ENCODE data around the gene NGLY1. TPM values are rescaled to one million over a fixed set of nuclear protein-coding genes. Genes with fewer than 3 reads are reported as not detected.

Gene NGLY1
- total RNA-seq, 1 experiment from 2014 or later, result 29.4 TPM

DNA sequence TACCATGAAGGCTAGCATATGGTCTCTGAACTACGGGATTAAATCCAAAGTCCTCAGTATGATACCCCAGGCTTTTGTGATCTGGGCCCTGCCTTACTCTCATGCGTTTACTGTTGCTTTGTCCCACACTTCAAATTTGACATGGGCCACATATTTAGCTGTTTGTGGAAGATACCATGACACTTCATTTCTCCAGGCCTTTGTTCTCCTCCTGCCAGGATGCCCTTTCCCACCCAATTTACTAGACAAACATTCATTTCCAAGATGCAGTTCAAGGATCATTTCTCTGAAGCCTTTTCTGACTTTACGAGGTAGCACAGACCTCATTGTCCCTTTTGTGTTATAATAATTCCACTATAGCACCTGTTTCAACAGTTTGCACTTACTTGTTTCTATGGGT is 4.4 kb upstream of the NGLY1 start:
- Histone ChIP-seq H3K27ac (ENCODE audit: low read depth, low read length) (no peak overlapping the region), H3K9ac (ENCODE audit: low read length) (no peak overlapping the region), H3K79me2 (ENCODE audit: insufficient read depth, low read length) (peaks cover 26% of the 10 kb centered on the region), H3K4me3 (replicated peaks in 1 of 2; ENCODE audit: low read depth in 1 of 2, low read length in 2 of 2) (no peak overlapping the region), H3K27me3 (ENCODE audit: insufficient read depth, low read length) (no peaks in the 10 kb centered on the region), H3K9me2 (ENCODE audit: insufficient read depth) (no peaks in the 10 kb centered on the region), H2AFZ (ENCODE audit: low read depth, low read length, poor library complexity, severe bottlenecking) (no peak overlapping the region), H3K4me1 (ENCODE audit: control insufficient read depth in 1 of 2, insufficient read depth in 2 of 2, low read length in 2 of 2) (peaks cover 3 to 25% of the 10 kb centered on the region in 2 experiments; a peak in 2 of 4 replicates), H3K9me3 (ENCODE audit: control insufficient read depth in 1 of 2, insufficient read depth in 1 of 2, low read depth in 1 of 2, low read length in 2 of 2) (no peaks in the 10 kb centered on the region), H4K20me1 (ENCODE audit: insufficient read depth) (no peaks in the 10 kb centered on the region), H3K36me3 (ENCODE audit: control insufficient read depth in 1 of 2, insufficient read depth in 2 of 2, low read length in 2 of 2) (no peaks in the 10 kb centered on the region), H3K4me2 (ENCODE audit: low read length) (no peak overlapping the region)
- no peak for ATAC-seq
- ChIA-PET POLR2A (no interaction called here), CTCF (no interaction called here), RAD21 (ENCODE audit: low non-redundant PET in 1 of 2, low total read pairs in 2 of 2, uncharacterized antibody in 2 of 2, unreplicated experiment in 2 of 2) (no interaction called here)
- TF ChIP-seq POLR2A (IDR thresholded peaks at IDR 0.05; ENCODE audit: borderline replicate concordance, extremely low read depth, insufficient read depth, insufficient read length), result no peak
- TF ChIP-seq CBX3 (IDR thresholded peaks at IDR 0.05; ENCODE audit: low read depth), result no peak
- no peak for TF ChIP-seq SP1 (IDR thresholded peaks at IDR 0.05; ENCODE audit: low read depth)
- TF ChIP-seq, protein P1, sequence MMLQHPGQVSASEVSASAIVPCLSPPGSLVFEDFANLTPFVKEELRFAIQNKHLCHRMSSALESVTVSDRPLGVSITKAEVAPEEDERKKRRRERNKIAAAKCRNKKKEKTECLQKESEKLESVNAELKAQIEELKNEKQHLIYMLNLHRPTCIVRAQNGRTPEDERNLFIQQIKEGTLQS (IDR thresholded peaks at IDR 0.05), result no peak
- no TSS peak for BruUV-seq (replicated peaks)
- DNase-seq (ENCODE audit: low read depth, low spot score), result no peak
- intact Hi-C loops (cut with micrococcal nuclease), result loop anchor here (2.0 kb wide), 1 partner anchor 123 kb away; the partner anchor contains the start of gene TOP2B

DNA sequence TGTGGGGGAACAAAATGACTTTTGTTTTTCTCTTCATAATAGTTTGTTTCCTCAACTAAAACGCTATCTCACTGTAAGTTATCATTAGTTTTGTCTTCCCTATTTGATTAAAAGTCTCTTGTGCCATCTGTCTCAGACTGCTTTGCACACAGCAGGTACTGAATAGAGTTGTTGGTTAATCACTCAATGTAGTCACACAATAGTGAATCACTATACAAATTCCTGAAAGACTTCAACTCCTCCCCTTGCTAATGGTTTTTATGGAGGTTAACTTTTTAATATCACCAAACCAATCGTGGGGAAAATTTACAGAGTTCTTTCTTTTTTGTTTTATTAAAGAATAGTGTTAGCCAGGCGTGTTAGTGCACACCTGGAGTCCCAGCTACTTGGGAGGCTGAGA is 2.6 kb upstream of the NGLY1 start:
- no peaks in the 10 kb centered on the region for H3K9me3 ChIP-seq (ENCODE audit: control insufficient read depth in 1 of 2, insufficient read depth in 1 of 2, low read depth in 1 of 2, low read length in 2 of 2)
- intact Hi-C loops (cut with micrococcal nuclease), result no loop called here
- no peaks in the 10 kb centered on the region for H3K36me3 ChIP-seq (ENCODE audit: control insufficient read depth in 1 of 2, insufficient read depth in 2 of 2, low read length in 2 of 2)
- no peaks in the 10 kb centered on the region for H3K27me3 ChIP-seq (ENCODE audit: insufficient read depth, low read length)
- DNase-seq (ENCODE audit: low read depth, low spot score) (no peak), ATAC-seq (no peak)
- ChIA-PET CTCF (no interaction called here), POLR2A (no interaction called here), RAD21 (ENCODE audit: low non-redundant PET in 1 of 2, low total read pairs in 2 of 2, uncharacterized antibody in 2 of 2, unreplicated experiment in 2 of 2) (no interaction called here)
- no peaks in the 10 kb centered on the region for H3K9me2 ChIP-seq (ENCODE audit: insufficient read depth)
- BruUV-seq (replicated peaks), result no TSS peak
- H4K20me1 ChIP-seq (ENCODE audit: insufficient read depth), result no peaks in the 10 kb centered on the region
- peaks cover 27% of the 10 kb centered on the region for H3K79me2 ChIP-seq (ENCODE audit: insufficient read depth, low read length)
- no peak overlapping the region for H3K9ac ChIP-seq (ENCODE audit: low read length)
- no peak overlapping the region for H3K27ac ChIP-seq (ENCODE audit: low read depth, low read length)
- H3K4me1 ChIP-seq (ENCODE audit: control insufficient read depth in 1 of 2, insufficient read depth in 2 of 2, low read length in 2 of 2), result peaks cover 3 to 30% of the 10 kb centered on the region in 2 experiments; a peak in 2 of 4 replicates
- H3K4me3 ChIP-seq (replicated peaks in 1 of 2; ENCODE audit: low read depth in 1 of 2, low read length in 2 of 2), result no peak overlapping the region
- no peak overlapping the region for H2AFZ ChIP-seq (ENCODE audit: low read depth, low read length, poor library complexity, severe bottlenecking)
- no peak overlapping the region for H3K4me2 ChIP-seq (ENCODE audit: low read length)
- TF ChIP-seq POLR2A (IDR thresholded peaks at IDR 0.05; ENCODE audit: borderline replicate concordance, extremely low read depth, insufficient read depth, insufficient read length) (no peak), CEBPB (IDR thresholded peaks at IDR 0.05; ENCODE audit: low read depth) (no peak), EGR1 (IDR thresholded peaks at IDR 0.05; ENCODE audit: low read depth) (no peak), SRF (IDR thresholded peaks at IDR 0.05; ENCODE audit: low read depth) (no peak), YY1 (IDR thresholded peaks at IDR 0.05; ENCODE audit: extremely low read depth, insufficient replicate concordance, low read depth, low read length) (no peak)
- TF ChIP-seq, protein P2, sequence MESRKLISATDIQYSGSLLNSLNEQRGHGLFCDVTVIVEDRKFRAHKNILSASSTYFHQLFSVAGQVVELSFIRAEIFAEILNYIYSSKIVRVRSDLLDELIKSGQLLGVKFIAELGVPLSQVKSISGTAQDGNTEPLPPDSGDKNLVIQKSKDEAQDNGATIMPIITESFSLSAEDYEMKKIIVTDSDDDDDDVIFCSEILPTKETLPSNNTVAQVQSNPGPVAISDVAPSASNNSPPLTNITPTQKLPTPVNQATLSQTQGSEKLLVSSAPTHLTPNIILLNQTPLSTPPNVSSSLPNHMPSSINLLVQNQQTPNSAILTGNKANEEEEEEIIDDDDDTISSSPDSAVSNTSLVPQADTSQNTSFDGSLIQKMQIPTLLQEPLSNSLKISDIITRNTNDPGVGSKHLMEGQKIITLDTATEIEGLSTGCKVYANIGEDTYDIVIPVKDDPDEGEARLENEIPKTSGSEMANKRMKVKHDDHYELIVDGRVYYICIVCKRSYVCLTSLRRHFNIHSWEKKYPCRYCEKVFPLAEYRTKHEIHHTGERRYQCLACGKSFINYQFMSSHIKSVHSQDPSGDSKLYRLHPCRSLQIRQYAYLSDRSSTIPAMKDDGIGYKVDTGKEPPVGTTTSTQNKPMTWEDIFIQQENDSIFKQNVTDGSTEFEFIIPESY (IDR thresholded peaks at IDR 0.05; ENCODE audit: extremely low read depth, insufficient replicate concordance, low read length), result no peak
